ENCODE data around the gene PLEKHA7.
"Not testable (repeated sequence)": the region's sequence is repeated elsewhere in the genome, so short reads cannot be mapped to it uniquely, and the experiment has no call there.

PLEKHA7 gene

DNA sequence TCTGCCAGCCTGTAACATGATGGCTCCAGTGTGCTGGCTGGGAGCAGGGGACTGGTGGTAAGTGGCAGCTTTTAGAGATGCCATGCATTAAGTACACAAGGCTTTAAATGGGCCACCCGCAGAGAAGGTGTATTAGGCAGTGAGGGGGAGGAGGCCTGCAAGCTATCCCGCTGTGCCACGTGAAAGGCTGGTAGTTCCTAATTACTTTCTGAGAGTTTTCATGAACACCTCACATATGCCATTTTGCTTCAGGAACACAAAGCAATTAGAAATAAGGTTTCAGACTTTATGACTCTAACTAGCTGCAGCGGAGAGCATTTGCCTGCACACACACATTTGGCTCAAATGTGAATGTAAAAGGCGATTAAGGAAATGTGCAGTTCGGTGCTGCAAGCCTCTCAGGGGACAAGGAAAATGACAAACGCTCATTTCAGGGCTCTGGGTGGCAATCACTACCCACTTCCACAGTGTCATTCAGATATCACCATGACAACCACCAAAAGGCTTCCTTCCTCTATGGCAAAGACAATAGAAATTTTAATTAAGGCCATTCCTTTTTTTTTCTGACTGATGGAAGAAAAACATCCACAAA, 116.6 kb downstream of the PLEKHA7 start:
- H3K9me3 Mint-ChIP-seq: peaks cover 4% of the 10 kb centered on the region
- no peak overlapping the region for H3K4me3 Mint-ChIP-seq
- no peaks in the 10 kb centered on the region for H3K36me3 Mint-ChIP-seq
- H3K4me1 Mint-ChIP-seq: peaks cover 24% of the 10 kb centered on the region
- H3K27ac Mint-ChIP-seq: no peak overlapping the region
- no peaks in the 10 kb centered on the region for H3K27me3 Mint-ChIP-seq

DNA sequence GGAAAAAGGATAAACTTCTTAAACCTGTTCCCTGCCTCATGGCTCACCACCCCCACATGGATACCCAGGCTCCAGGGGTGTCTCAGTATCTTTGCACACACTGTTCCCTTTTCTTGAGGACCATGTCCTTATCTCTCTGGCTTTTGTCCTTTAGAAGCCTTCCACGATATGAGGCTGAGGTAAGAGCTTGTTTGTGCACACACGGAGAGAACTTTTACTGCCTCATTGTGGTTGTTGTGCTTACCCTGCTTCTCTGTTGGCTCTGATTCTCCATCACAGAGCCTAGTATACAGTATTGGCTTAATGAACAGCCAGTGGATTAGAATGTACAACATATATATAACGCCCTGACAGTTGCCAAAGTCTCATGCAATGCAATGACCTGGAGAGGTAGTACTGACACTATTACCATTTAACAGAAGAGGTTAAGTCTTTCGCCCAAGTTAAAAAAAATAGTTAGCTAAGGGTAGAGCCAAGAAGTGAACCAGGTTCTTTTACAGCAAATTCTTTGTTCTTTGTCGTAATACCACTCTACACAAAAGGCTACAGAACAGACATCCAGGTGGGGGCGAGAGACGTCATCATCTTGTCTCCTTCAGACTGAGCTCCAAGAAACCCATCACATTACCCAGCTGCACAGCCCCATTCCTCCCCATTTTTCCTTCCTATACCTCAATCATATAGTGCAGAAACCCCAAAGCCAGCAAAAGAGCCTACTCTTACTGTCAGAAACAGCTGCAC, 117.3 kb downstream of the PLEKHA7 start:
- H3K4me1 Mint-ChIP-seq: peaks cover 18% of the 10 kb centered on the region
- no peak overlapping the region for H3K4me3 Mint-ChIP-seq
- H3K27ac Mint-ChIP-seq: no peak overlapping the region
- H3K27me3 Mint-ChIP-seq: no peaks in the 10 kb centered on the region
- H3K9me3 Mint-ChIP-seq: peaks cover 2% of the 10 kb centered on the region
- no peaks in the 10 kb centered on the region for H3K36me3 Mint-ChIP-seq

DNA sequence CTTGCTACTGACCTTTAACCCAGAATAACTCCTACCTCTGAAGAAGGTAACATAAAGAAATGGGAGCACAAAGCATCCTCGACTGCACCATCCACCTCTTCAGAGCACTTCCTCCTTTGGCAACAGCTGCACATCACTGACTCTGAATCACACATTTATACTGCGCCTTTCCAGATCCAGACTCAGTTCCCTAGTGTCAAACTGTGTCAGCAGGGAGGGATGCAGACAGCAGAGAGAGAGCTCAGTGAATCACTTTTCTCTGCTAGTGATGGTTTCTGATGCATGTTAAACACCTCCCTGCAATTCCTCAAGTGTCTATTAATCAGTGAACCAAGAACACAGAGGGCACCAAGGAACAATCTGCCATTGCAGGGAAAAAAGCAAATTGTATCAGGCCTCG, 118.9 kb downstream of the PLEKHA7 start:
- Mint-ChIP-seq H3K36me3 (no peaks in the 10 kb centered on the region), H3K9me3 (no peaks in the 10 kb centered on the region)

DNA sequence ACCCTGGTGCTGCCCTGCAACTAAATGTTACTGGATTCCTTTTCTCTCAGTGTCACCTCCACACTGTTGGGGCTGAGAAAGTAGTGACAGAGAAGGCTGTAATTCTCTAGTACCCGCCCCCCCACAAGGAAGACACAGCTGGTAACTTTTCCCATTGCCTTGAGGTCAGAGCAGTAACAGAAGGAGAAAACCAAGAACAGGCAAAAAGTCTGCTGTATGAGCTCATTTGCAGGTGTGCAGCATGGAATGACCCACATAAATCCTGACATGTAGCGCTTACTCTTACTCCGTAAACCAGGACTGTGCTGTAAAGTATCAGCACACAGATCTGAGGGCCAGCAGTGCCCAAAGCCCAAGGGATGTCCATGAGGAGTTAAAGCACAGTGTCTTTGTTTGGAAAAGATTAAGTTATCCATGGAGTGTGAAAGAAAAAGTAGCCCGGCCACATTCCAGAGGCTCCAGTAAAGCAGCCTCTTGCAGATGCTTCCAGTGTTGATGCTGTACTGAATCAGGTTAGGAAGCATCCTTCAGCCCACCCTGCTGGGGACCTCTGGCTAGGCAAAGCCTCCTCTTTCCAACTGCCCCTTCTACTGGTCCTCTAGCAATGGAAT, 120.7 kb downstream of the PLEKHA7 start:
- no peak overlapping the region for H3K27ac Mint-ChIP-seq
- no peak overlapping the region for H3K4me3 Mint-ChIP-seq
- H3K27me3 Mint-ChIP-seq: no peaks in the 10 kb centered on the region
- peaks cover 9% of the 10 kb centered on the region for H3K9me3 Mint-ChIP-seq
- no peaks in the 10 kb centered on the region for H3K36me3 Mint-ChIP-seq
- peaks cover 17% of the 10 kb centered on the region for H3K4me1 Mint-ChIP-seq

More for the DNA sequence above, 118.9 kb downstream of the PLEKHA7 start:
- no peak overlapping the region for H3K4me3 Mint-ChIP-seq
- H3K27me3 Mint-ChIP-seq: no peaks in the 10 kb centered on the region
- H3K27ac Mint-ChIP-seq: no peak overlapping the region
- peaks cover 9% of the 10 kb centered on the region for H3K4me1 Mint-ChIP-seq

DNA sequence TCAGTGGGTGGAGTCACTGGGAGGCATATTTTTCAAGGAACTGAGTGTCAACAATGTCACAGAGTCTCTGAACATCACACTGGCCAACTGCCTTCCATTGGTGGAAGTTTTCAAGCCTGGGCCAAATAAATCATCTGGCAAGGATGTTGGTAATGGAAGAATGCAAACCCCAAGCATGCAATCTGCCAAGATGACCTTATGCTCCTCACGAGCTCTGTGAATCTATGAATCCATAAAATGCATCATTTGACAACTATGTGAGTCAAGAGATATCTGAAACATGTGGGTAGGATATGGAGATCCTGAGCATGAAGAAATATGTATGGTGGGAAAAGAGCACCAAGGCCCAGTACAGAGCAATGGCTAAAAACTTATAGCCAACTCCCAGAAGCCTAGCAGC, 122.2 kb downstream of the PLEKHA7 start:
- peaks cover 10% of the 10 kb centered on the region for H3K4me1 Mint-ChIP-seq
- H3K27ac Mint-ChIP-seq: no peak overlapping the region
- H3K27me3 Mint-ChIP-seq: no peaks in the 10 kb centered on the region
- H3K4me3 Mint-ChIP-seq: no peak overlapping the region
- peaks cover 9% of the 10 kb centered on the region for H3K9me3 Mint-ChIP-seq
- H3K36me3 Mint-ChIP-seq: no peaks in the 10 kb centered on the region

DNA sequence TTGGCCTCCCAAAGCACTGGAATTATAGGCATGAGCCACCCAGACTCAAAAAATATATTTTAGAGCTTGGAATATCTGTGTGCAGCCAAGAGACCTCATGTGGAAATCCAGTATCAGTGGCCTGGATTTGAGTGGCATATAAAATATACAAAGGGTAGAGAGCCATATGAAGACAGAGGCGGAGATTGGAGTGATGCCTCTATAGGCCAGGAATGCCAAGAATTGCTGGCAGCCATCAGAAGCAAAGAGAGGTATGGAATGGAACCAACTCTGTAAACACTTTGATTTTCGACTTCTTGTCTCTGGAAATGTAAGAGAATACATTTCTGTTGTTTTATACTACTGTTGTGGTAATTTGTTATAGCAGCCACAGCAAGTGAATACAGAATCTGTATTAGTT, 123.0 kb downstream of the PLEKHA7 start:
- Mint-ChIP-seq H3K36me3 (no peaks in the 10 kb centered on the region), H3K27ac (no peak overlapping the region), H3K27me3 (no peaks in the 10 kb centered on the region), H3K4me1 (peaks cover 10% of the 10 kb centered on the region), H3K9me3 (peaks cover 9% of the 10 kb centered on the region), H3K4me3 (no peak overlapping the region)

DNA sequence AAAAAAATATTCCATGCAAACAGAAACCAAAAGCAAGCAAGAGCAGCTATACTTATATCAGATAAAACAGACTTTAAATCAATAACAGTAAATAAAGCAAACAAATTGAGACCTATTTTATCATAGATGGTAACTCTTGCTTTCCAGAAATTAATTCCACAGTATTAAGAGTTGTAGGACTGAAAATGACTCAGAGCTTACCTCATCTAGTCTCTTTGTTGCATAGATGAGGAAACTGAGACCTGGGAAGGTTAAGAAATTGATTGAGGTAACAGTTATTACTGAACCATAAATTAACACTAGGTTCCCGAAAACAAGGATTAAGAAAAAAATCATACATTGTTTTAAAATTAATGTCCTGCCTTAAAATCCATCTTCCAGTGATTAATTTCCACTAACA, 123.8 kb downstream of the PLEKHA7 start:
- Mint-ChIP-seq H3K27me3 (no peaks in the 10 kb centered on the region), H3K4me1 (peaks cover 10% of the 10 kb centered on the region), H3K36me3 (no peaks in the 10 kb centered on the region), H3K9me3 (peaks cover 9% of the 10 kb centered on the region), H3K4me3 (no peak overlapping the region), H3K27ac (no peak overlapping the region)

DNA sequence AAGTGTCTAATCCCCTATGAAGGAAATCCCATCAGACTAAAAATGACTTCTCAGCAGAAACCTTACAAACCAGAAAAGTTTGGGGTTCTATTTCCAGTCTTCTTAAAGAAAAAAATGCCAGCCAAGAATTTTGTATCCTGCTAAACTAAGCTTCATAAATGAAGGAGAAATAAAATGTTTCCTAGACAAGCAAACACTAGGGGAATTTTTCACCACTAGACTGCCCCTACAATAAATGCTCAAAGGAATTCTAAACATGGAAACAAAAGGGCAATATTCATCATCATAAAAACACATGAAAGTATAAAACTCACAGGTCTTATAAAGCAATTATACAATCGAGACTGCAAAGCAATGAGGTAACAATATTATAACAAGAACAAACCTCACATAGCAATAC, 124.3 kb downstream of the PLEKHA7 start:
- H3K27me3 Mint-ChIP-seq: no peaks in the 10 kb centered on the region
- no peak overlapping the region for H3K27ac Mint-ChIP-seq
- peaks cover 9% of the 10 kb centered on the region for H3K9me3 Mint-ChIP-seq
- peaks cover 10% of the 10 kb centered on the region for H3K4me1 Mint-ChIP-seq
- no peak overlapping the region for H3K4me3 Mint-ChIP-seq
- no peaks in the 10 kb centered on the region for H3K36me3 Mint-ChIP-seq

DNA sequence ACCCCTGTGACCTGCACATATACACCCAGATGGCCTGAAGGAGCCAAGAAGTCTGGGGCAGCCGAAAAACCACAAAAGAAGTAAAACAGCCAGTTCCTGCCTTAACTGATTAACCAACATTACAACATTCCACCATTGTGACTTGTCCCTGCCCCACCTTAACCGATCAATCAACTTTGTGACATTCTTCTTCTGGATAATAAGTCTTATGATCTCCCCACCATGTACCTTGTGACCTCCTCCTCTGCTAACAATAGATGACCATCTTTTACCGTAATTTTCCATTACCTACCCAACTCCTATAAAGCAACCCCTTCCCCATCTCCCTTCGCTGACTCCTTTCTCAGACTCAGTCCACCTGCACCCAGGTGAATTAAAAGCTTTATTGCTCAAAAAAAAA, 125.2 kb downstream of the PLEKHA7 start:
- not testable (repeated sequence) for H3K4me1 Mint-ChIP-seq, H3K9me3 Mint-ChIP-seq, H3K27me3 Mint-ChIP-seq, H3K4me3 Mint-ChIP-seq, H3K36me3 Mint-ChIP-seq, H3K27ac Mint-ChIP-seq

DNA sequence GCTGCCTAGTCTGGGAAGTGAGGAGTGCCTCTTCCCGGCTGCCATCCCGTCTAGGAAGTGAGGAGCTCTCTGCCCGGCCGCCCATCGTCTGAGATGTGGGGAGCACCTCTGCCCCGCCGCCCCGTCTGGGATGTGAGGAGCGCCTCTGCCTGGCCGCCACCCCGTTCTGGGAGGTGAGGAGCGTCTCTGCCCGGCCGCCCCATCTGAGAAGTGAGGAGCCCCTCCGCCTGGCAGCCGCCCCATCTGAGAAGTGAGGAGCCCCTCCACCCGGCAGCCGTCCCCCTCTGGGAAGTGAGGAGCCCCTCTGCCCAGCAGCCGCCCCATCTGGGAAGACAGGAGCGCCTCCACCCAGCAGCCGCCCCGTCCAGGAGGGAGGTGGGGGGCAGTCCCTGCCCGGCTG, 126.3 kb downstream of the PLEKHA7 start:
- not testable (repeated sequence) for H3K27ac Mint-ChIP-seq, H3K4me1 Mint-ChIP-seq, H3K4me3 Mint-ChIP-seq, H3K27me3 Mint-ChIP-seq, H3K36me3 Mint-ChIP-seq, H3K9me3 Mint-ChIP-seq

DNA sequence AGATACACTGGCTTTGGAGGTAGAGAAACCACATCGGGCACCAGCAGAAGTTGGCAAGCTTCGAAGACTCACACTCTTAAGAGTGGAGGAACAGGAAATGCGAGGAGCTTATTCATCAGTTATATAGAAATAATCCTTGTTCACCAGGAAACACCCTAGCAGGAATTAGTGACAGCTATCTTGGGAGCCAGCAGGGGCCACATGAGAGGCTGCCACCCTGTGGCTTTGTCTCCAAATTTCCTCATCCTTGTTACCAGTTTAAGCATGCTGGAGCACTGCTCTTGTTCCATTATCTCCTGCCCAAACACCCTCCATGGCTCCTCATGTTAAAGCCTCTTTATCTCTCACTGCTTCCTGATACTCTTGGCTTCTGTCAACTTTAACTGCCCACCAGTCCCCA, 131.0 kb downstream of the PLEKHA7 start:
- H3K27me3 Mint-ChIP-seq: no peaks in the 10 kb centered on the region
- H3K27ac Mint-ChIP-seq: no peak overlapping the region
- H3K9me3 Mint-ChIP-seq: no peaks in the 10 kb centered on the region
- no peak overlapping the region for H3K4me3 Mint-ChIP-seq
- no peaks in the 10 kb centered on the region for H3K36me3 Mint-ChIP-seq
- H3K4me1 Mint-ChIP-seq: no peaks in the 10 kb centered on the region

DNA sequence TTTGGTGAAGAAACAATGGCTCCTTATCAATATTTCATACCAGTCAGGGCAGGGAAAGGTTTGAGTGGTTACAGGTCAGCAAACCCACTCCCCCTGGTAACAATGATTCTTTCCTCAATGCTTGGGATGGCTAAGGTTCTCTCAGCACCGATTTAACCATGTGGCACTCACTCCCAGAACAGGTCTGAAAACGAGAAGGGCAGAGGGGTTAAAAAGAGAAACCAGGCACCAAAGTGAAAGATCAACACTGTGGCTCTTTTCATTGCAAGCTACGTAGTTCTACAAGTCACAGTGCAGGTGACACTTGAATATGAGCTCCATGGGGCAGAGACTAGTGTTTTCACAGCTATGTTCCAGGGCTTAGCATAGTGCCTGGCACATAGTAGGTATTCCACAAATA, 132.4 kb downstream of the PLEKHA7 start:
- no peak overlapping the region for H3K4me3 Mint-ChIP-seq
- no peaks in the 10 kb centered on the region for H3K27me3 Mint-ChIP-seq
- no peaks in the 10 kb centered on the region for H3K9me3 Mint-ChIP-seq
- no peaks in the 10 kb centered on the region for H3K4me1 Mint-ChIP-seq
- no peaks in the 10 kb centered on the region for H3K36me3 Mint-ChIP-seq
- H3K27ac Mint-ChIP-seq: no peak overlapping the region

DNA sequence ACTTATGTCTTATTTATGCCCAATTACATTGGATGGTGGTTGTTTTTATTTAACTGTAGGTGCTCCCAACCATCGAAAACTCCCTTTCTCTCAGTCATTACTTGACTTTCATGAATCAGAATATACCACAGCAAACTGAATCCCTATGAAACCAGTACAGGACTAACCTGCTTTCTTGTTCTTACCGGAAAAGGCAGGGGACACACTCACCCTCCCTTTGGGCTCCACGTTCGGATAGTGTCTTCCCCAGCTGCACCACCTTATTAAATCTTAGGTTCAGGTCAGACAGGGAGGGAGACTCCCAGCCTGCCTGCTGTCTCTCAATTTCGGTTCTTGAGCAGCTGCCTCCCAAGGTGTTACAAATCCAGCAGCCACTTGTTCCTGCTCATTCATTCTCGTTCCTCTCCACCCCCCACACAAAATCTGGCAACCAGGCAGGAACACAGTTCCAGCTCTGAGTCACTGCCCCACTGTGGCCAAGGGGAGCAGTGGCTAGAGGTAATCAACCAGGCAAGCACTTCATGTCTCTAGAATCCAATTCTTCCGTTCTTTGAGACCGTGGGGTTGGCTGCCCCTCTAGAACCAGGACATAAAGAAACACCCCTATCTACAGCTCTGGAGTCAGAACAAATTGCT, 133.0 kb downstream of the PLEKHA7 start:
- Mint-ChIP-seq H3K4me1 (no peaks in the 10 kb centered on the region), H3K27ac (no peak overlapping the region), H3K27me3 (no peaks in the 10 kb centered on the region)

DNA sequence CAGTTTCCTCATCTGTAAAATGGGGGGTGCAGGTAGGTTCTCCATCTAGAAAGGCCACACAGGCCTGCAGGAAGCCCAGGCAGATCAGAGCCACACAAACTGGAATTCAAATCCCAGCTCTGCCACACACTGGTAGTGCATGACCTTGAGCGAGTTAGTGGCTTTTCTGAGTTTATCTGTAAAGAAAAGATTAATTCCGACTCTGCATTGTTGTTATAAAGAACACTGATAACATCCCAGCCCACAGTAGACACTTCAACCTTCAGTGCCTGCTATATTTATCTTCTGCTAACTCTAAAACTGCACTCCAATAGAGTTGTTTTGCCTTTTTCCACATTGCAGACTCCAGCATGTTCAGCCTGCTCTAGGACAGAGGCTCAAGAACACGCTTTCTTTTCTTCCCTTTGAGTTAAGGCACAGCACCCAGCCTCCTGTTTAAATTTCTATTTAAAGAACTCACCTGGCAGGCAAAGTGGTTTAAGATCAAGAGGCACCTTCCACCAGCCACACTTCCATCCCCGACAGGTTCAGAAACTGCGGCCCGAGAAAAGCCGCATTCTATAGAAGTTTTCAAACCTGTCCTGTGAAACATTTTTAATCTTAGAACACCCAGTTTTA, 133.9 kb downstream of the PLEKHA7 start:
- Mint-ChIP-seq H3K4me3 (no peak overlapping the region), H3K36me3 (no peaks in the 10 kb centered on the region), H3K9me3 (no peaks in the 10 kb centered on the region), H3K27ac (no peak overlapping the region), H3K27me3 (no peaks in the 10 kb centered on the region), H3K4me1 (no peaks in the 10 kb centered on the region)

More for the DNA sequence above, 133.0 kb downstream of the PLEKHA7 start:
- Mint-ChIP-seq H3K9me3 (no peaks in the 10 kb centered on the region), H3K4me3 (no peak overlapping the region), H3K36me3 (no peaks in the 10 kb centered on the region)

DNA sequence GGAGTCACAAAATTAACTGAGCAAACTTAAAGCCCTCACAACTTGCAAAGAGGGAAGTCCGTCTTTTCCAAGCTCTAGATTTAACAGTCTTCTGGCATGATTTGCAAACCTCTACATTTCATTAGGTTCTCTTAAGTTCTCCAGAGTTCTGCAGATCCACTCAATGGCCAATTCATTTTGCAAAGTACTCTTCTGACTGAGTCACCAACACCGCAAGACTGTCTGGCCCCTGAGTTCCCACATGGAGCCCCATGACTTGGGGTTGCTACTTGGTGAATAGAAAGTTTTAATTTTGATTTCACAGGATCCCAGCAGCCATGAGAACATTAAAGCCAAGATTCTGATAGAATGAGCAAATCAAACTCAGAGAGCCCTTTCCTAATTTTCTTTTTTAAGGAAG, 134.5 kb downstream of the PLEKHA7 start:
- no peak overlapping the region for H3K4me3 Mint-ChIP-seq
- no peaks in the 10 kb centered on the region for H3K36me3 Mint-ChIP-seq
- no peaks in the 10 kb centered on the region for H3K27me3 Mint-ChIP-seq
- no peaks in the 10 kb centered on the region for H3K9me3 Mint-ChIP-seq
- H3K27ac Mint-ChIP-seq: no peak overlapping the region
- no peaks in the 10 kb centered on the region for H3K4me1 Mint-ChIP-seq

DNA sequence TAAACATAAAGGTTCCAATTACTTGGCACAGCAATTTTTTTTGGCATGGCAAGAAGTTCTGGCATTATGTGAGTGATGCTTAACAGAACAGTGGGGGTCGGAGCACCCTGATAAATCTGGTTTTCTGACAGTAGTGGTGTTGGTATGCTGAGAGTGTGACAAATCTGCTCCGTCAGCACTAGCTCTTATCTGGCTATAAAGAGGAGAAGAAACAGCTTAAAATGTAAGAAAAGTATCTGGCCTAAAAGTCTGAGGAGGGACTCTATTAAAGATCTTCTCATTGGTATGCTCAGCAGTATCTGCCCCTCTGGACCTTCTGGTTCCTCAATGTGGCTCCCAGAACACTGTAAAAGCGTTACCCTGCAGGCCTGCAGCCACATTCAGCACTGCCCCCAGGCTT, 137.4 kb downstream of the PLEKHA7 start:
- H3K27ac Mint-ChIP-seq: no peak overlapping the region
- H3K27me3 Mint-ChIP-seq: peaks cover 2% of the 10 kb centered on the region
- H3K4me3 Mint-ChIP-seq: no peak overlapping the region
- no peaks in the 10 kb centered on the region for H3K4me1 Mint-ChIP-seq
- H3K9me3 Mint-ChIP-seq: no peaks in the 10 kb centered on the region
- no peaks in the 10 kb centered on the region for H3K36me3 Mint-ChIP-seq
